GM10266 (cell line): ENCODE measurements around the gene C1orf210.

Experiments
- DNase-seq: peaks from one replicate; pipeline ENCODE4 v3.0.0; 2012; ENCODE audit errors: extremely low spot score
- TF ChIP-seq, protein P1 (sequence below): IDR thresholded peaks from 2 replicates; pipeline ENCODE4 v1.5.1; 2012; ENCODE audit warnings: mild to moderate bottlenecking, low read depth; ENCODE audit not compliant: control insufficient read depth, insufficient read depth; ENCODE audit errors: missing control alignments

The C1orf210 gene

DNA sequence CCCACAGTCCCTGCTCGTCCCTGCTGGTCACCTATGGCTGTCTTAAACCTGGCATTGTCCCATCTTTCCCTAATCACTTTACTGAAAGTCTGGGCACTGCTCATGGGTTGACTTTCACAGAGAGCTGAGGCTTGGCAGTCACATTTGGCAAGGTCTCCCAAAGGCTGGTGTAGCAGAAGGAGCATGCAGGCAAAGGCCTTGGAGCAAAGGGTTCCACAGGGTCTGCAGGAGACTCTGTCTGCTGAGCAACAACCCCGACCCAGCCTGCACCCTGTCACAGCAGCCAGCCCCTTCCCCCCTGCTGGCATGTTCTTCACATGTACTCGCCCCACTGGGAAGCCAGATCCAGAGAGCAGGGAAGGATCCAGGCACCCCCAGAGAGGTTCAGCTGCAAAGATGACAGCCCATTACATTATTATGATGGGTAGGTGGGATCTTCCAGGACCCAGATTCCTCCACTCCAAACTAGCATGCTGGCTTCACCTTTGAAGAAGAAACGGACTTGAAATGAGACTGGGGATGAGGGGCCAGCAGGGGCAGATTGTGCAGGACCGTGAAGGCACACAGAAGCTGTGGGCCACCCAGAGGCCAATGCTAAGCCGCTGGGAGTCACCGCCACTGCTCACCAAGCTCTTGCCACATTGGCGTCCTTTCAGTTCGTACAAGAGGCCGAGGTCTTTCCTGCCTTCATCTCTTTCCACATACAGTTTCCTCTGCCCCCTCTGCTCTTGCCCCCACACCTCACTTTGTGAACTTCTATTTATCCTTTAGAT is 29.8 kb downstream of the C1orf210 start:
- TF ChIP-seq, protein P1, sequence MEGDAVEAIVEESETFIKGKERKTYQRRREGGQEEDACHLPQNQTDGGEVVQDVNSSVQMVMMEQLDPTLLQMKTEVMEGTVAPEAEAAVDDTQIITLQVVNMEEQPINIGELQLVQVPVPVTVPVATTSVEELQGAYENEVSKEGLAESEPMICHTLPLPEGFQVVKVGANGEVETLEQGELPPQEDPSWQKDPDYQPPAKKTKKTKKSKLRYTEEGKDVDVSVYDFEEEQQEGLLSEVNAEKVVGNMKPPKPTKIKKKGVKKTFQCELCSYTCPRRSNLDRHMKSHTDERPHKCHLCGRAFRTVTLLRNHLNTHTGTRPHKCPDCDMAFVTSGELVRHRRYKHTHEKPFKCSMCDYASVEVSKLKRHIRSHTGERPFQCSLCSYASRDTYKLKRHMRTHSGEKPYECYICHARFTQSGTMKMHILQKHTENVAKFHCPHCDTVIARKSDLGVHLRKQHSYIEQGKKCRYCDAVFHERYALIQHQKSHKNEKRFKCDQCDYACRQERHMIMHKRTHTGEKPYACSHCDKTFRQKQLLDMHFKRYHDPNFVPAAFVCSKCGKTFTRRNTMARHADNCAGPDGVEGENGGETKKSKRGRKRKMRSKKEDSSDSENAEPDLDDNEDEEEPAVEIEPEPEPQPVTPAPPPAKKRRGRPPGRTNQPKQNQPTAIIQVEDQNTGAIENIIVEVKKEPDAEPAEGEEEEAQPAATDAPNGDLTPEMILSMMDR = no peak

DNA sequence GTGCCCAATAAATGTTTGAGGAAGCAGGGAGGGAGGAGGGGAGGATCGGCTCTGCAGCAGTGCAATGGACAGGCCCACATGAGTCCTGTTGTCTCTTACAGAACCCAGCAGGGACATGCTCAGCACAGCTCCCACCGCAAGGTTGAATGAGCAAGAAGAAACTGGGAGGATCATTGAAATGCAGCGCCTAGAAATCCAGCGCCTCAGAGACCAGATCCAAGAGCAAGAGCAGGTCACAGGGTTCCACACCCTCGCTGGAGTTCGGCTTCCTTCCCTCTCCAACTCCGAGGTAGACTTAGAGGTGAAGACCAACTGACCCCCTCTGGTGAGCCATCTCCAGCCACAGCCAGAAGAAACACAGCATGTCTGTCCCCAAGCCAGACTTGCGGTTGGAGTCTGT is 31.5 kb downstream of the C1orf210 start:
- TF ChIP-seq, protein P1 = no peak
- no peak for DNase-seq

More for the DNA sequence above, 29.8 kb downstream of the C1orf210 start:
- no peak for DNase-seq

DNA sequence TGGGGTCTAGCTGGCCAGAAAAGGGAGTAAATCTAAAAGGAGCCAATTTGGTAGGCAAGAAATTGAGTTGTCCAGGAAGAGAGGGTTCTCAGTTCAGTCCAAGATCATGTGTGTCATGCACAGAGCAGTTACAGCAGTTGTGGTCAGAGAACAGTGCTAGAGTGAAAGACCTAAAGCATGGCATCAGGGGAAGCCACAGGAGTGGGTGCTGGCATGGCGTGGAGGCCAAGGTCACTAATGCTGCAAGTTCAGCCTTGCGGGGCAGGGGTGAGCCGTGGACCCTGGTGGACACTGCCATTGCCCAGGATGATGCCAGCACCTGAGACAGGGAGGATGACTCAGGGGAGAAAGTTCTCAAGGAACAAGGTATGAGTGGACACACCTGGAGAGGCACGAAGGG is 32.2 kb downstream of the C1orf210 start:
- TF ChIP-seq, protein P1 = no peak
- no peak for DNase-seq

DNA sequence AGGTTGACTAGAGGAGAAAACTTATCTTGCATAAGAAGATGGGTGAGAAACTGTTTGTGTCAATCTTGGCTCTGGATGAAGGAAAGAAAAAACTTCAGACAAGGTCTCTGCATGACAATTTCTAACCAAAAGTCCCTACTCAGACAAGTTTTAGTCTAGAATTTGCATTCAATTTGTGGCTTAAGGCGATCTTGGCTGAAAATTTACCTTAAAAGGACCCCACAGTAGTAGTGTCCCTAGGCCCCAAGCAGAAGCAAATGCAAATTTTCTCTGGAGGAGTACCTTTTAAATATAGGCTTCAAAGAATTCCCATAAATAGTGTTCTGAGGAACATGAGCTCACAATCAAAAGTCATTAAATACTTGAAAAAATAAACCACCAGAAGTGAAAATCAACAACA is 33.2 kb downstream of the C1orf210 start:
- no peak for DNase-seq
- TF ChIP-seq, protein P1 = no peak

- TF ChIP-seq, protein P1 = no peak
Measured at GRCh38 chr1:43251024-43251423, 34.4 kb downstream of the C1orf210 start.

GRCh38 chr1:43250351-43250761 is 35.0 kb downstream of the C1orf210 start:
- DNase-seq = no peak
- TF ChIP-seq, protein P1 = no peak

More at GRCh38 chr1:43251024-43251423, 34.4 kb downstream of the C1orf210 start:
- DNase-seq = no peak

- no peak for DNase-seq
- TF ChIP-seq, protein P1 = no peak
Measured at GRCh38 chr1:43247256-43247921, 38.0 kb downstream of the C1orf210 start.
